PC-9 (cell line): ENCODE results near the gene ACAD11.

Experiments
- EZH2 ChIP-seq: fragments of 200-600 bp; sonication (generic); IDR thresholded peaks from 2 replicates; pipeline ENCODE4 v1.8.0; 2017; ENCODE audit warnings: antibody characterized with exemption, low read depth
- TF ChIP-seq, protein P1 (sequence below): fragments of 200-600 bp; sonication (generic); conservative IDR thresholded peaks from 2 replicates; pipeline ENCODE4 v1.6.1; 2017; ENCODE audit warnings: mixed run types, antibody characterized with exemption, mild to moderate bottlenecking, moderate library complexity

DNA sequence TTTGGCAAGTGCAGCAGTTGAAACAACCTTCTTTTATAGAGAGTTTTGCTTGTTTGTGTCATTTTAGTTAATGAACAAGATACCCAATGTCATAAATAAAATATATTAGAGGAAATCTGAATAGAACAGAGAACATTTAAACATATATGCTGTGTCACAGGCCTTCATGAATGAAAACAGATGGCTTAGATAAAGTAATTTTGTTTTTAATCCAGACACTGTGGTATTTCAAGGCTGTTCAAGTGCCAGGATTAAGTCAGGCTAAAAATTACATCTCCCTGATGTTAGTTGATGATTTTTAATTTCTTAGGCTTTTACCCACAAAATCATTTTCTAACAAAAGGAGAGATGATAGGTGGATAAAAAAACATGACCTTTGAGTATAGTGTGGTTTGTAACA lies 67.4 kb downstream of the ACAD11 start:
- TF ChIP-seq, protein P1, sequence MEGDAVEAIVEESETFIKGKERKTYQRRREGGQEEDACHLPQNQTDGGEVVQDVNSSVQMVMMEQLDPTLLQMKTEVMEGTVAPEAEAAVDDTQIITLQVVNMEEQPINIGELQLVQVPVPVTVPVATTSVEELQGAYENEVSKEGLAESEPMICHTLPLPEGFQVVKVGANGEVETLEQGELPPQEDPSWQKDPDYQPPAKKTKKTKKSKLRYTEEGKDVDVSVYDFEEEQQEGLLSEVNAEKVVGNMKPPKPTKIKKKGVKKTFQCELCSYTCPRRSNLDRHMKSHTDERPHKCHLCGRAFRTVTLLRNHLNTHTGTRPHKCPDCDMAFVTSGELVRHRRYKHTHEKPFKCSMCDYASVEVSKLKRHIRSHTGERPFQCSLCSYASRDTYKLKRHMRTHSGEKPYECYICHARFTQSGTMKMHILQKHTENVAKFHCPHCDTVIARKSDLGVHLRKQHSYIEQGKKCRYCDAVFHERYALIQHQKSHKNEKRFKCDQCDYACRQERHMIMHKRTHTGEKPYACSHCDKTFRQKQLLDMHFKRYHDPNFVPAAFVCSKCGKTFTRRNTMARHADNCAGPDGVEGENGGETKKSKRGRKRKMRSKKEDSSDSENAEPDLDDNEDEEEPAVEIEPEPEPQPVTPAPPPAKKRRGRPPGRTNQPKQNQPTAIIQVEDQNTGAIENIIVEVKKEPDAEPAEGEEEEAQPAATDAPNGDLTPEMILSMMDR: no peak
- no peak for TF ChIP-seq EZH2
